Chondrocyte (in vitro differentiated cells): ENCODE data around the gene SYAP1. TPM values are rescaled to one million over a fixed set of nuclear protein-coding genes. Genes with fewer than 3 reads are reported as not detected.
A peak's percentile ranks its signal among the peaks of the same experiment; 100 is the strongest.

Experiments
- DNase-seq: peaks from one replicate; pipeline ENCODE4 v3.0.0; 2021; ENCODE audit warnings: mixed read lengths, low spot score
- H3K27ac Mint-ChIP-seq: one replicate; pipeline ENCODE4 v1.8.0; 2021; ENCODE audit warnings: mild to moderate bottlenecking, moderate library complexity, mixed read lengths; ENCODE audit not compliant: unreplicated experiment
- H3K27me3 Mint-ChIP-seq: 2 replicates; pipeline ENCODE4 v1.8.0; 2021; ENCODE audit warnings: low read depth, mixed read lengths
- H3K36me3 Mint-ChIP-seq: 2 replicates; pipeline ENCODE4 v1.8.0; 2021; ENCODE audit warnings: low read depth, mixed read lengths
- H3K4me1 Mint-ChIP-seq: 2 replicates; pipeline ENCODE4 v1.8.0; 2021; ENCODE audit warnings: low read depth, mild to moderate bottlenecking, mixed read lengths
- H3K4me3 Mint-ChIP-seq: one replicate; pipeline ENCODE4 v1.8.0; 2021; ENCODE audit warnings: mild to moderate bottlenecking, moderate library complexity, mixed read lengths; ENCODE audit not compliant: unreplicated experiment
- H3K9me3 Mint-ChIP-seq: 2 replicates; pipeline ENCODE4 v1.8.0; 2021; ENCODE audit warnings: low read depth, mixed read lengths
- total RNA-seq: library from RNA; stranded (reverse); gene quantifications from 3 replicates; pipeline ENCODE4 v1.2.1, GENCODE V29; 2021
- TF ChIP-seq, protein P1 (sequence below): fragments of 200-600 bp; sonication (generic); IDR thresholded peaks from 2 replicates; pipeline ENCODE4 v1.5.0; 2021; ENCODE audit warnings: antibody characterized with exemption, mild to moderate bottlenecking, moderate library complexity

Gene SYAP1
- total RNA-seq, 1 donor from 2014 or later, result 53.3 TPM

DNA sequence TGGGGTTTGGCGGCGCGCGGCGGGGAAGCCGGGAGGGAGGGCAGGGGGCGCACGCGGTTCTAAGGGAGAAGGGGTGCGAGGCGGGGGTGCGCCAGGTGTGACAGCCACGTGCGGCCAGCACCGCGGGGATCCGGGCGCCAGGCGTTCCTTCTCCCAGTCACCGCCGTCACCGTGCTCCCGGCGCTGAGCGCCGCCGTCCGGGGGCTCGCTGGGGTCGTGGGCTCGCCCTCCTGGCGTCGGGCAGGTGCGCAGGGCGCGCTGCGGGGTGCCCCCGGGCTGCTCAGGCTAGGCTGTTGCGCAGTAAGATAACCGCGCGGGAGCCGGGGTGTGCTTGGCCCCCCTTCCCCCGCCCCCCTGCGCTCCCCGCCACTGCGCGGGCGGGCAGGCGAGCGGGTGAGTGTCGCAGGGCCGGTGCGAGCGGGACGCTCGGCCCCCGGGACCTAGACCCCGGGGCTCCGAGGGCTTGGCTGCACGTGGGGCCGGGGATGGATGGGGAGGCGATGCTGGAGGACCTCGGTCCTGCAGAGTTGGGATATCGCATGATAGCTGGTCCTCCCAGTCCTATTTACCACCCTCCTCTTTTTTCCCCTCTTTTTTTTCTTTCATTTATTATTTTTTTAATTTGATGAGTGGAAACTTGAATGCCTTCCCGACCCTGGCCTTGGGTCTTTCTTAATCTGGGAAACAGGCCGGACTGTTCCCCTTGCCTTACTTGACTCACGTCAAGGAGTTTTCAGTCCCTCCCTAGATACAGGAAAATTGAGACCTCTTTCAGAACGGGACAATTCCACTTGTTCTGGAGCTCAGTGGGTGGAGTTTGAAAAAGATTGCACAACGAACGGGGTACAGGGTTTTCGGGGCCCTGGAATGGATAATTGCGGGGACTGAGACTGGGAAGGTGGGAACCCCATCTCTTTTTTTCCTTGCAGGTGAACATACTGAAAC lies 67.7 kb downstream of the SYAP1 start:
- Mint-ChIP-seq H3K27ac (peak overlapping the region; percentile 82), H3K4me3 (peak overlapping the region; percentile 96), H3K4me1 (peaks cover 19% of the 10 kb centered on the region), H3K27me3 (no peaks in the 10 kb centered on the region), H3K9me3 (no peaks in the 10 kb centered on the region), H3K36me3 (no peaks in the 10 kb centered on the region)
- TF ChIP-seq, protein P1, sequence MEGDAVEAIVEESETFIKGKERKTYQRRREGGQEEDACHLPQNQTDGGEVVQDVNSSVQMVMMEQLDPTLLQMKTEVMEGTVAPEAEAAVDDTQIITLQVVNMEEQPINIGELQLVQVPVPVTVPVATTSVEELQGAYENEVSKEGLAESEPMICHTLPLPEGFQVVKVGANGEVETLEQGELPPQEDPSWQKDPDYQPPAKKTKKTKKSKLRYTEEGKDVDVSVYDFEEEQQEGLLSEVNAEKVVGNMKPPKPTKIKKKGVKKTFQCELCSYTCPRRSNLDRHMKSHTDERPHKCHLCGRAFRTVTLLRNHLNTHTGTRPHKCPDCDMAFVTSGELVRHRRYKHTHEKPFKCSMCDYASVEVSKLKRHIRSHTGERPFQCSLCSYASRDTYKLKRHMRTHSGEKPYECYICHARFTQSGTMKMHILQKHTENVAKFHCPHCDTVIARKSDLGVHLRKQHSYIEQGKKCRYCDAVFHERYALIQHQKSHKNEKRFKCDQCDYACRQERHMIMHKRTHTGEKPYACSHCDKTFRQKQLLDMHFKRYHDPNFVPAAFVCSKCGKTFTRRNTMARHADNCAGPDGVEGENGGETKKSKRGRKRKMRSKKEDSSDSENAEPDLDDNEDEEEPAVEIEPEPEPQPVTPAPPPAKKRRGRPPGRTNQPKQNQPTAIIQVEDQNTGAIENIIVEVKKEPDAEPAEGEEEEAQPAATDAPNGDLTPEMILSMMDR, result peak; percentile 29
- no peak for DNase-seq

DNA sequence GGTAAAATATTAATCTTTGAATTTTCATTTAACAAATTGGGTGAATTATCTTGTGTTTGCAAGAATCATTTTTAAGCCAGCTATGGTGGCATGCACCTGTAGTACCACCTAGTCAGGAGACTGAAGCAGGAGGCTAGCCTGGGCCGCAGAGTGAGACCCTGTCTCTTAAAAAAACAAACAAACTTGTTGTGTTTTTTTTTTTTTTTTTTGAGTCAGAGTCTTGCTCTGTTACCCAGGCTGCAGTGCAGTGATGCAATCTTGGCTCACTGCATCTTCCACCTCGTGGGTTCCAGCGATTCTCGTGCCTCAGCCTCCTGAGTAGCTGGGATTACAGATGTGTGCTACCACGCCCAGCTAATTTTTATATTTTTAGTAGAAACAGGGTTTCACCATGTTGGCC lies 69.1 kb downstream of the SYAP1 start:
- no peak overlapping the region for H3K4me3 Mint-ChIP-seq
- DNase-seq, result no peak
- H3K27me3 Mint-ChIP-seq, result no peaks in the 10 kb centered on the region
- TF ChIP-seq, protein P1, result no peak
- no peak overlapping the region for H3K27ac Mint-ChIP-seq
- no peaks in the 10 kb centered on the region for H3K36me3 Mint-ChIP-seq
- H3K4me1 Mint-ChIP-seq, result peaks cover 19% of the 10 kb centered on the region
- no peaks in the 10 kb centered on the region for H3K9me3 Mint-ChIP-seq

DNA sequence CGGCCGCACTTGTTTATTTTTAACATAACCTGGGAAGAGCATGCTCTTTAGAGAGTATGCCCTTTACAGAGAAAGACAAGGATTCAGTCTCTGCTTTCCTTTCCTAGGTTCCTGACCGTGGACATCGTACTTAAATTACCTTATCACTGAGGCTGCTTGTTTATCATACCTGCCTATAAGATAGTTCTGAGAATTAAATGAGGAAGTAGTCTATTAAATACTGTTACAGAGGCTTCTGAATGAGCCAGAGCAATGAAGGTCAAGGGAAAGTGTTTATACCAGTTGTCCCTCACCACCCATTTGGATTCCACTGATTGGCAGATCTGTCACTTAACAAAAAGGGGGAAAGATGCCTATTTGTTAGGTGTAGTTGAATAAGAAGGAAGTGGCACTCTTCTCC lies 76.9 kb downstream of the SYAP1 start:
- Mint-ChIP-seq H3K36me3 (peaks cover 8% of the 10 kb centered on the region), H3K27ac (no peak overlapping the region), H3K9me3 (no peaks in the 10 kb centered on the region), H3K4me3 (no peak overlapping the region), H3K4me1 (no peaks in the 10 kb centered on the region), H3K27me3 (no peaks in the 10 kb centered on the region)
- TF ChIP-seq, protein P1, result no peak
- no peak for DNase-seq

DNA sequence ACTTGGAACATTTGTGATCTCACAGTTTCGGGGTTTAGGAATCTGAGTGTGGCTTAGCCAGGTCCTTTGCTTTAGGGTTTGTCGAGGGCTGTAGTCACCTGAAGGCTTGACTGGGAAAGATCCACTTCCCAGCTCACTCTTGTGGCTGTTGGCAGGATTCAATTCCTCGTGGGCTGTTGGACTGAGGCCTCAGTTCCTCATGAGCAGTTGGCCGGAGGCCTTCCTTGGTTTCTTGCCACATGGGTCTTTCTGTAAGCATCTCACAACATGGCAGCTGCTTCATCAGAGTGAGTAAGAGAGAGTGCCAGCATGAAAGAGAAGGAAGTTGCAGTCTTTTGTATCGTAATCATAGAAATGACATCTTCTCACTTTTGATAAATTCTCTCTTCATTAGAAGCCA lies 77.9 kb downstream of the SYAP1 start:
- Mint-ChIP-seq H3K27ac (no peak overlapping the region), H3K9me3 (no peaks in the 10 kb centered on the region), H3K4me1 (no peaks in the 10 kb centered on the region), H3K4me3 (no peak overlapping the region), H3K36me3 (peaks cover 8% of the 10 kb centered on the region), H3K27me3 (no peaks in the 10 kb centered on the region)
- TF ChIP-seq, protein P1, result no peak
- no peak for DNase-seq

DNA sequence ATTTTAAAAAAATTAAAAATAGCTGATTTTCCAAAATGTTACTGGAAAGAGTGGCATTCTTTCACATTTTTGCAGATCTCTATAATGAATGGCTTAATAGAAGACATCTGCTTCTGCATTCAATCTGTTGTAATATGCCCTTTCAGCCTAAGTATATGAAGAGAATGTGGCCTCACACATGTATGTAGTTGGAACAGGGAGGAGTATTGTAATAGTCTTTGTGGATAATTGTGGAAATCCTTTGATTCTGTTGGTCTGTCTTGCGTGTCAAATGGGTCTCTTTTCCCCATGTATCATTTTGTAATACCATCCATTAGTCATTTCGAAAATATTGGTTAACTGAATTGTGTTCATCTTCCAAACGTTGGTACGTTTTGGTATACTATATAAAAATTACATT lies 78.4 kb downstream of the SYAP1 start:
- H3K36me3 Mint-ChIP-seq, result peaks cover 10% of the 10 kb centered on the region
- peak overlapping the region; percentile 39 for H3K27ac Mint-ChIP-seq
- H3K4me3 Mint-ChIP-seq, result no peak overlapping the region
- no peaks in the 10 kb centered on the region for H3K4me1 Mint-ChIP-seq
- H3K9me3 Mint-ChIP-seq, result no peaks in the 10 kb centered on the region
- H3K27me3 Mint-ChIP-seq, result no peaks in the 10 kb centered on the region
- DNase-seq, result no peak
- TF ChIP-seq, protein P1, result no peak
